DOHH2 (cell line): ENCODE measurements around the gene CACNB1.

Experiments
- H3F3A ChIP-seq: fragments of 200-600 bp; sonication (generic), shearing (Covaris generic); 2 replicates; pipeline ENCODE4 v1.6.0; 2016; ENCODE audit warnings: antibody characterized with exemption, mild to moderate bottlenecking; ENCODE audit not compliant: control insufficient read depth, insufficient read depth
- H3K27ac ChIP-seq: fragments of 200-600 bp; sonication (generic); 2 replicates; pipeline ENCODE4 v1.5.1; 2014; ENCODE audit warnings: low read depth, mild to moderate bottlenecking, low read length, moderate library complexity
- H3K27me3 ChIP-seq: fragments of 200-600 bp; sonication (generic); 2 replicates; pipeline ENCODE4 v1.6.1; 2014; ENCODE audit warnings: mild to moderate bottlenecking, low read length, mixed read lengths; ENCODE audit not compliant: control insufficient read depth
- H3K36me3 ChIP-seq: fragments of 200-600 bp; sonication (generic); 2 replicates; pipeline ENCODE4 v1.6.1; 2014; ENCODE audit warnings: mild to moderate bottlenecking, low read length, moderate library complexity, mixed read lengths; ENCODE audit not compliant: control insufficient read depth
- H3K4me1 ChIP-seq: fragments of 200-600 bp; sonication (generic); 2 replicates; pipeline ENCODE4 v1.6.1; 2014; ENCODE audit warnings: mild to moderate bottlenecking, low read length, mixed read lengths; ENCODE audit not compliant: control insufficient read depth
- H3K4me2 ChIP-seq: fragments of 200-600 bp; sonication (generic); 2 replicates; pipeline ENCODE4 v1.6.0; 2014; ENCODE audit warnings: mild to moderate bottlenecking, low read length, moderate library complexity
- H3K4me3 ChIP-seq: fragments of 200-600 bp; sonication (generic); 2 replicates; pipeline ENCODE4 v1.5.1; 2014; ENCODE audit warnings: mild to moderate bottlenecking, low read length, mixed read lengths
- H3K79me2 ChIP-seq: fragments of 200-600 bp; sonication (generic); 2 replicates; pipeline ENCODE4 v1.6.1; 2014; ENCODE audit warnings: mild to moderate bottlenecking, low read length, mixed read lengths; ENCODE audit not compliant: control insufficient read depth
- H3K9me2 ChIP-seq: fragments of 200-600 bp; sonication (generic); replicated peaks from 2 replicates; pipeline ENCODE4 v1.6.1; 2014; ENCODE audit warnings: mild to moderate bottlenecking, low read length, mixed read lengths; ENCODE audit not compliant: control insufficient read depth
- H3K9me3 ChIP-seq: fragments of 200-600 bp; sonication (generic); 2 replicates; pipeline ENCODE4 v1.6.1; 2014; ENCODE audit warnings: antibody characterized with exemption, low read length, mixed read lengths; ENCODE audit not compliant: control insufficient read depth, insufficient read depth
- H4K20me1 ChIP-seq: fragments of 200-600 bp; sonication (generic); 2 replicates; pipeline ENCODE4 v1.6.0; 2014; ENCODE audit warnings: low read depth, mild to moderate bottlenecking, antibody characterized with exemption, low read length, moderate library complexity; ENCODE audit not compliant: control insufficient read depth, insufficient read depth
- EZH2phosphoT487 ChIP-seq: fragments of 200-600 bp; sonication (generic); IDR thresholded peaks from 2 replicates; pipeline ENCODE4 v1.6.1; 2017; ENCODE audit warnings: borderline replicate concordance, mild to moderate bottlenecking, antibody characterized with exemption, low read length, moderate library complexity, mixed read lengths
- TF ChIP-seq, protein P1 (sequence below): fragments of 200-600 bp; sonication (generic); IDR thresholded peaks from one replicate; pipeline ENCODE4 v1.5.1; 2014; ENCODE audit warnings: antibody characterized with exemption, mild to moderate bottlenecking, low read depth, low read length; ENCODE audit not compliant: poor library complexity, severe bottlenecking

The CACNB1 gene

DNA sequence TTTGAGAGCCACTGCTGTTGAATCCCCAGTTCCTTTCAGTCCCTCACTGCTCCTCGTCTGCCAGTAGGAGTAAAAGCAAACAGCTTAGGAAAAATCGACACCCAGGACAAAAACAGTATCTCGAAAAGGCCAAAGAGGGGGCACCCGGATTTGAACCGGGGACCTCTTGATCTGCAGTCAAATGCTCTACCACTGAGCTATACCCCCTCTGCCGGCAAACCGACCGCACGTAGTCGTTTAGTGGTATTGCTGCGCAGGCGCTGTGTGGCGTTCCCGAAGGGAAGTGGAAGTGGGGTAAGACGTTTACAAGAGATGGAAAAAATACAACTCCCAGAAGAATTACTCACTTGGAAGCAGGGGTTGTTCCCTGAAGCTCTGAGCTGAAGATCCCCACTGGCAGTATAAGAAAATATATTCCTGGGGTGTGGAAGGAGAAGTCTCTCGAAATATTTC, 43.8 kb downstream of the CACNB1 start:
- TF ChIP-seq, protein P1, sequence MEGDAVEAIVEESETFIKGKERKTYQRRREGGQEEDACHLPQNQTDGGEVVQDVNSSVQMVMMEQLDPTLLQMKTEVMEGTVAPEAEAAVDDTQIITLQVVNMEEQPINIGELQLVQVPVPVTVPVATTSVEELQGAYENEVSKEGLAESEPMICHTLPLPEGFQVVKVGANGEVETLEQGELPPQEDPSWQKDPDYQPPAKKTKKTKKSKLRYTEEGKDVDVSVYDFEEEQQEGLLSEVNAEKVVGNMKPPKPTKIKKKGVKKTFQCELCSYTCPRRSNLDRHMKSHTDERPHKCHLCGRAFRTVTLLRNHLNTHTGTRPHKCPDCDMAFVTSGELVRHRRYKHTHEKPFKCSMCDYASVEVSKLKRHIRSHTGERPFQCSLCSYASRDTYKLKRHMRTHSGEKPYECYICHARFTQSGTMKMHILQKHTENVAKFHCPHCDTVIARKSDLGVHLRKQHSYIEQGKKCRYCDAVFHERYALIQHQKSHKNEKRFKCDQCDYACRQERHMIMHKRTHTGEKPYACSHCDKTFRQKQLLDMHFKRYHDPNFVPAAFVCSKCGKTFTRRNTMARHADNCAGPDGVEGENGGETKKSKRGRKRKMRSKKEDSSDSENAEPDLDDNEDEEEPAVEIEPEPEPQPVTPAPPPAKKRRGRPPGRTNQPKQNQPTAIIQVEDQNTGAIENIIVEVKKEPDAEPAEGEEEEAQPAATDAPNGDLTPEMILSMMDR: peak; percentile 4
- TF ChIP-seq EZH2phosphoT487: no peak
- H3K79me2 ChIP-seq: no peaks in the 10 kb centered on the region

DNA sequence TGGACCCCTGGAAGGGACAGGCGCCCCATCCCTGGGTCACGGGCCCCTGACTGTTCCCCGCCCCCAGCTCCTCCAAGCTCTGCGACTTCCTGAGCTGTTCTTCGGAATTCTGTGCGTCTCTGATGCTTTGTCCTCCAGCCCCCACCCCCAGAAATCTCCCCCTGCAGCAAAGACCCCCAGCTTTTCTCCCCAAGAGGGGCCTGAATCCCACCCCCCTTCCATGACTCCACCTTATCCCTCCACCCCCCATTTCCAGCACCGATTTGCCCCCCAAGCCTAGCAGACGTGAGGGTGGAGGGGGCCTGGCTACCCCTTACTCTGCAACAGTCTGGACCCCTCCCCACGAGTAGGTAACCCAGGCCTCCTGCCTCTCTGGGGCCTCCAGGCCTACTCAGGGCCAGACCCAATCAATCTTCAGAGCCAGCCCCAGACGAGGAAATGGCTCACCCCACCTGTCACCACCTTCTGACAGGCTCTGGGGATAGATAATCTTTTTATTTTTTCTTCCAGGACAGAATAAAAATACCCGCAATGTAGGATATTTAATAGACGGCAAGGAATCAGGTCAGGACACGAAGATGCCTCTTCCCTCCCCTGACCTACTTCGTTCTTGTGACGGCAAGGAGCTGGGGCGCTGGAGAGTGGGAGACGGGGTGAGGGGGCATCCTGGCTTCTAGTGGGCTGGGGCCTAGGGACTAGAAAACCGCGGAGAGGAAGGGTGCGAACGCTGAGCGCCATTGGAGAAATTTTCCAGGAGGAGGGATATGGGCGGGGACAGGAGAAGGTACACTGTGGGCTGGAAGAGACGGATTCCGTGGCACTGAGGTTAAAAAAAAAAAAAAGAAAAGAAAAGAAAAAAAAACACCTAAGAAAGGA, 45.3 kb downstream of the CACNB1 start:
- Histone ChIP-seq H3K4me3 (peak overlapping the region; percentile 98), H3K27me3 (peaks cover 44% of the 10 kb centered on the region), H3K9me2 (no peaks in the 10 kb centered on the region), H3K27ac (no peak overlapping the region), H3K4me1 (peaks cover 28% of the 10 kb centered on the region), H3F3A (peaks cover 3% of the 10 kb centered on the region; the same call in 1 of the 2 replicates), H3K4me2 (peak overlapping the region; percentile 89), H3K79me2 (no peaks in the 10 kb centered on the region), H3K36me3 (peaks cover 5% of the 10 kb centered on the region; the same call in 1 of the 2 replicates), H4K20me1 (no peaks in the 10 kb centered on the region), H3K9me3 (no peaks in the 10 kb centered on the region)
- TF ChIP-seq EZH2phosphoT487: no peak
- TF ChIP-seq, protein P1: no peak

More for the DNA sequence above, 43.8 kb downstream of the CACNB1 start:
- peaks cover 3% of the 10 kb centered on the region; the same call in 1 of the 2 replicates for H3F3A ChIP-seq
- H3K36me3 ChIP-seq: peaks cover 5% of the 10 kb centered on the region; the same call in 1 of the 2 replicates
- H3K27ac ChIP-seq: peak overlapping the region; percentile 51
- no peaks in the 10 kb centered on the region for H3K9me2 ChIP-seq
- peak overlapping the region; percentile 89 for H3K4me2 ChIP-seq
- H3K4me1 ChIP-seq: peaks cover 28% of the 10 kb centered on the region
- H3K4me3 ChIP-seq: peak overlapping the region; percentile 98
- H4K20me1 ChIP-seq: no peaks in the 10 kb centered on the region
- H3K9me3 ChIP-seq: no peaks in the 10 kb centered on the region
- H3K27me3 ChIP-seq: peaks cover 40% of the 10 kb centered on the region

GRCh38 chr17:39151150-39151942, 46.1 kb downstream of the CACNB1 start, which contains the start of gene PLXDC1:
Gene PLXDC1 (minus strand): TSS chr17:39151637. CDS start chr17:39151437, 200 bp downstream.
- Histone ChIP-seq H3K9me2 (no peaks in the 10 kb centered on the region), H4K20me1 (no peaks in the 10 kb centered on the region), H3K4me1 (peaks cover 28% of the 10 kb centered on the region), H3K27me3 (peaks cover 41% of the 10 kb centered on the region), H3K4me3 (peak within 1 kb of the TSS; percentile 98), H3F3A (peaks cover 3% of the 10 kb centered on the region; the same call in 1 of the 2 replicates), H3K9me3 (no peaks in the 10 kb centered on the region), H3K36me3 (peaks cover 5% of the 10 kb centered on the region; the same call in 1 of the 2 replicates), H3K79me2 (no peaks in the 10 kb centered on the region), H3K4me2 (peak within 1 kb of the TSS; percentile 89), H3K27ac (no peak within 1 kb of the TSS)
- peak; percentile 82; the same call in 1 of the 2 replicates for TF ChIP-seq EZH2phosphoT487
- TF ChIP-seq, protein P1: no peak
